ENCODE results near the gene KBTBD6. TPM values are rescaled to one million over a fixed set of nuclear protein-coding genes. Genes with fewer than 3 reads are reported as not detected.
"Not testable (repeated sequence)": the region's sequence is repeated elsewhere in the genome, so short reads cannot be mapped to it uniquely, and the experiment has no call there.

Gene KBTBD6
- total RNA-seq, 1 experiment from 2014 or later = 9.1 TPM

DNA sequence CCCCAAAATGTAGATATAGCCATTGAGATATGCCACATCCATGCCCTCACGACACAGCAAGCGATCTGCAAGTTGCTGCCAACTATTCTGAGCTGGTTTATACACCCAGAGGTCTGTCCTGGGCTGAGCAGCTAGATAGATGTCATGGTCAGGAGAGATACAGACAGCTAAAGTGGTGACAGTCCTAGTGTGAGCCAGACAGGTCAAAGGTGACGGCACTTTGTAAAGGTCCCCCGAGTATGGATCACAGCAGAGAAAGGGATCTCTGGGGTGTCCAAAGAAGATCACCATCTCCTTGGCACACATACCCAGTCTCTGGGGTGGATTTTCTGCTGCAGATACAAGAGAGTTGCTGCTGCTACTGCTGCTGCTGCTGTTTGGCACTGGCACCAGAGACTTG lies 1.4 kb downstream of the KBTBD6 start:
- BruUV-seq (replicated peaks); CTCF ChIA-PET; H3K4me3 ChIP-seq (replicated peaks in 1 of 2; ENCODE audit: low read depth in 1 of 2, low read length in 2 of 2); H4K20me1 ChIP-seq (ENCODE audit: insufficient read depth); intact Hi-C loops (cut with micrococcal nuclease); H3K9ac ChIP-seq (ENCODE audit: low read length); ATAC-seq; POLR2A ChIA-PET; RAD21 ChIA-PET (ENCODE audit: low non-redundant PET in 1 of 2, low total read pairs in 2 of 2, uncharacterized antibody in 2 of 2, unreplicated experiment in 2 of 2); H3K9me2 ChIP-seq (ENCODE audit: insufficient read depth); DNase-seq (ENCODE audit: low read depth, low spot score); H3K36me3 ChIP-seq (ENCODE audit: control insufficient read depth in 1 of 2, insufficient read depth in 2 of 2, low read length in 2 of 2); H3K4me2 ChIP-seq (ENCODE audit: low read length); H3K9me3 ChIP-seq (ENCODE audit: control insufficient read depth in 1 of 2, insufficient read depth in 1 of 2, low read depth in 1 of 2, low read length in 2 of 2); H3K27ac ChIP-seq (ENCODE audit: low read depth, low read length); H2AFZ ChIP-seq (ENCODE audit: low read depth, low read length, poor library complexity, severe bottlenecking); H3K27me3 ChIP-seq (ENCODE audit: insufficient read depth, low read length): not testable (repeated sequence)
- peaks cover 2 to 15% of the 10 kb centered on the region in 2 experiments; a peak in 2 of 4 replicates for H3K4me1 ChIP-seq (ENCODE audit: control insufficient read depth in 1 of 2, insufficient read depth in 2 of 2, low read length in 2 of 2)
- peaks cover 47% of the 10 kb centered on the region for H3K79me2 ChIP-seq (ENCODE audit: insufficient read depth, low read length)

DNA sequence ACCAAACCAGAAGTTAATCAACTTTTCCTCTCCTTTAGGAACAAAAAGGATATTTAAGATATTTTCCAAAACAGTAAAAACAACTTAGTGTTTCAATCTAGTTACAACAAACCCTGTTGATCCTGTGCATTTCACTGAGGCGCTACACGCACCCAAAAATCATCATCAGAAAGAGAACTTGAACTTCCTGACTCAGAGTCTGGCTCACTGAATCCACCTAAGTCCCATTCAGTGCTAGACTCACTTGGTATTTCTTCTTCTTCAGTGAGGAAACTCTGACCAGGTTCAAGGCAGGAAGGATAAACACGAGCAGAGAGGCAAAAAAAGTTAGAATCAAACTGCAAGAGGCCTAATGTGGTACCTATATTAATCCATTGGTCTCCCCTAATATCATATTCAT lies 2.2 kb downstream of the KBTBD6 start:
- TF ChIP-seq ATF3 (IDR thresholded peaks at IDR 0.05) (no peak), SRF (IDR thresholded peaks at IDR 0.05; ENCODE audit: low read depth) (no peak), EGR1 (IDR thresholded peaks at IDR 0.05; ENCODE audit: low read depth) (no peak)
- TF ChIP-seq, protein P1, sequence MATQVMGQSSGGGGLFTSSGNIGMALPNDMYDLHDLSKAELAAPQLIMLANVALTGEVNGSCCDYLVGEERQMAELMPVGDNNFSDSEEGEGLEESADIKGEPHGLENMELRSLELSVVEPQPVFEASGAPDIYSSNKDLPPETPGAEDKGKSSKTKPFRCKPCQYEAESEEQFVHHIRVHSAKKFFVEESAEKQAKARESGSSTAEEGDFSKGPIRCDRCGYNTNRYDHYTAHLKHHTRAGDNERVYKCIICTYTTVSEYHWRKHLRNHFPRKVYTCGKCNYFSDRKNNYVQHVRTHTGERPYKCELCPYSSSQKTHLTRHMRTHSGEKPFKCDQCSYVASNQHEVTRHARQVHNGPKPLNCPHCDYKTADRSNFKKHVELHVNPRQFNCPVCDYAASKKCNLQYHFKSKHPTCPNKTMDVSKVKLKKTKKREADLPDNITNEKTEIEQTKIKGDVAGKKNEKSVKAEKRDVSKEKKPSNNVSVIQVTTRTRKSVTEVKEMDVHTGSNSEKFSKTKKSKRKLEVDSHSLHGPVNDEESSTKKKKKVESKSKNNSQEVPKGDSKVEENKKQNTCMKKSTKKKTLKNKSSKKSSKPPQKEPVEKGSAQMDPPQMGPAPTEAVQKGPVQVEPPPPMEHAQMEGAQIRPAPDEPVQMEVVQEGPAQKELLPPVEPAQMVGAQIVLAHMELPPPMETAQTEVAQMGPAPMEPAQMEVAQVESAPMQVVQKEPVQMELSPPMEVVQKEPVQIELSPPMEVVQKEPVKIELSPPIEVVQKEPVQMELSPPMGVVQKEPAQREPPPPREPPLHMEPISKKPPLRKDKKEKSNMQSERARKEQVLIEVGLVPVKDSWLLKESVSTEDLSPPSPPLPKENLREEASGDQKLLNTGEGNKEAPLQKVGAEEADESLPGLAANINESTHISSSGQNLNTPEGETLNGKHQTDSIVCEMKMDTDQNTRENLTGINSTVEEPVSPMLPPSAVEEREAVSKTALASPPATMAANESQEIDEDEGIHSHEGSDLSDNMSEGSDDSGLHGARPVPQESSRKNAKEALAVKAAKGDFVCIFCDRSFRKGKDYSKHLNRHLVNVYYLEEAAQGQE (IDR thresholded peaks at IDR 0.05; ENCODE audit: low read depth) = no peak
- H2AFZ ChIP-seq (ENCODE audit: low read depth, low read length, poor library complexity, severe bottlenecking) = no peak overlapping the region
- intact Hi-C loops (cut with micrococcal nuclease) = no loop called here
- H3K9me2 ChIP-seq (ENCODE audit: insufficient read depth) = no peaks in the 10 kb centered on the region
- CTCF ChIA-PET = no interaction called here
- H3K4me3 ChIP-seq (replicated peaks in 1 of 2; ENCODE audit: low read depth in 1 of 2, low read length in 2 of 2) = no peak overlapping the region
- DNase-seq (ENCODE audit: low read depth, low spot score) (no peak), ATAC-seq (no peak)
- no TSS peak for BruUV-seq (replicated peaks)
- H3K27ac ChIP-seq (ENCODE audit: low read depth, low read length) = no peak overlapping the region
- RAD21 ChIA-PET (ENCODE audit: low non-redundant PET in 1 of 2, low total read pairs in 2 of 2, uncharacterized antibody in 2 of 2, unreplicated experiment in 2 of 2) = no interaction called here
- peaks cover 2 to 15% of the 10 kb centered on the region in 2 experiments; a peak in 2 of 4 replicates for H3K4me1 ChIP-seq (ENCODE audit: control insufficient read depth in 1 of 2, insufficient read depth in 2 of 2, low read length in 2 of 2)
- POLR2A ChIA-PET = no interaction called here
- peaks cover 47% of the 10 kb centered on the region for H3K79me2 ChIP-seq (ENCODE audit: insufficient read depth, low read length)
- no peak overlapping the region for H3K4me2 ChIP-seq (ENCODE audit: low read length)
- peaks cover 2 to 9% of the 10 kb centered on the region in 2 experiments; a peak in 1 of 4 replicates for H3K36me3 ChIP-seq (ENCODE audit: control insufficient read depth in 1 of 2, insufficient read depth in 2 of 2, low read length in 2 of 2)
- no peaks in the 10 kb centered on the region for H3K27me3 ChIP-seq (ENCODE audit: insufficient read depth, low read length)
- H3K9ac ChIP-seq (ENCODE audit: low read length) = no peak overlapping the region
- no peaks in the 10 kb centered on the region for H4K20me1 ChIP-seq (ENCODE audit: insufficient read depth)
- no peaks in the 10 kb centered on the region for H3K9me3 ChIP-seq (ENCODE audit: control insufficient read depth in 1 of 2, insufficient read depth in 1 of 2, low read depth in 1 of 2, low read length in 2 of 2)
